KMS-11 (cell line): ENCODE data around the gene CASP3.

Experiments
- H2AFZ ChIP-seq: fragments of 200-600 bp; sonication (generic); 2 replicates; pipeline ENCODE4 v1.6.1; 2016; ENCODE audit warnings: antibody characterized with exemption, mixed run types, low read depth
- H3K27ac ChIP-seq: fragments of 200-600 bp; sonication (generic); 2 replicates; pipeline ENCODE4 v1.6.1; 2016; ENCODE audit warnings: mild to moderate bottlenecking, mixed run types
- H3K27me3 ChIP-seq: fragments of 200-600 bp; sonication (generic); 2 replicates; pipeline ENCODE4 v1.6.1; 2017; ENCODE audit warnings: mild to moderate bottlenecking, low read depth, mixed run types, moderate library complexity; ENCODE audit not compliant: insufficient read depth
- H3K36me3 ChIP-seq: fragments of 200-600 bp; sonication (generic); 2 replicates; pipeline ENCODE4 v1.6.1; 2017; ENCODE audit warnings: mild to moderate bottlenecking, mixed run types; ENCODE audit not compliant: insufficient read depth
- H3K4me1 ChIP-seq: fragments of 200-600 bp; sonication (generic); 2 replicates; pipeline ENCODE4 v1.6.1; 2016; ENCODE audit warnings: mild to moderate bottlenecking, low read depth, mixed run types; ENCODE audit not compliant: poor library complexity, severe bottlenecking
- H3K4me2 ChIP-seq: fragments of 200-600 bp; sonication (generic); 2 replicates; pipeline ENCODE4 v1.7.0; 2016; ENCODE audit warnings: mild to moderate bottlenecking, mixed run types
- H3K4me3 ChIP-seq: fragments of 200-600 bp; sonication (generic); IDR thresholded peaks from 2 replicates; pipeline ENCODE4 v1.6.1; 2017; ENCODE audit warnings: low read depth, low read length, mixed read lengths; ENCODE audit not compliant: insufficient read depth
- H3K79me2 ChIP-seq: fragments of 200-600 bp; sonication (generic); 2 replicates; pipeline ENCODE4 v1.6.1; 2016; ENCODE audit warnings: low read depth, mixed run types; ENCODE audit not compliant: insufficient read depth
- H3K9ac ChIP-seq: fragments of 200-600 bp; sonication (generic); 2 replicates; pipeline ENCODE4 v1.6.1; 2016; ENCODE audit warnings: mild to moderate bottlenecking, mixed run types
- H4K20me1 ChIP-seq: fragments of 200-600 bp; sonication (generic); 2 replicates; pipeline ENCODE4 v1.6.1; 2016; ENCODE audit warnings: mild to moderate bottlenecking, mixed run types; ENCODE audit not compliant: insufficient read depth
- CTCF ChIP-seq: fragments of 200-600 bp; sonication (generic); conservative IDR thresholded peaks from 2 replicates; pipeline ENCODE4 v1.6.1; 2017; ENCODE audit warnings: low read depth, mild to moderate bottlenecking, antibody characterized with exemption, low read length, moderate library complexity, mixed read lengths

The CASP3 gene

GRCh38 chr4:184693056-184693455 lies 43.8 kb upstream of the CASP3 start:
- no peak overlapping the region for H3K4me3 ChIP-seq
- H4K20me1 ChIP-seq, result no peaks in the 10 kb centered on the region
- peaks cover 32% of the 10 kb centered on the region for H3K4me1 ChIP-seq
- no peaks in the 10 kb centered on the region for H3K79me2 ChIP-seq
- H3K9ac ChIP-seq, result no peak overlapping the region
- no peak for TF ChIP-seq CTCF
- no peak overlapping the region for H3K27ac ChIP-seq
- H2AFZ ChIP-seq, result no peak overlapping the region
- H3K4me2 ChIP-seq, result no peak overlapping the region
- H3K27me3 ChIP-seq, result no peaks in the 10 kb centered on the region
- peaks cover 5% of the 10 kb centered on the region; the same call in 1 of the 2 replicates for H3K36me3 ChIP-seq

DNA sequence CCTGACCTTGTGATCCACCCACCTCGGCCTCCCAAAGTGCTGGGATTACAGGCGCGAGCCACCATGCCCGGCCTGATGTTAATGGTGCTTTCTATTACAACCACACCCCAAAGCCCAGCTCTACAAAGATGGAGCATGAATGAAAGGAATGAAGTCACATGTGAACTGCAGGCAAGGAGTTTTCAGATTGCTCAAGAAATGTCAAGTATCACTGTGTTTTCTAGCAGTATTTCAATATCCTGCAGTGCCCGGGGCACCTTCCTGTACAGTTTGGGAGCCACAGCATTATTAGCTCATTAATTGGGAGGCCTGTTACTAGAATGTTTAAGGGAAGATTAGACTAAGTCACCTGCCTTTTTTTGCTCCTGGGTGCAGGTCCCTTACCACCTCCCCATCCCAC lies 40.4 kb upstream of the CASP3 start:
- Histone ChIP-seq H3K4me2 (no peak overlapping the region), H4K20me1 (no peaks in the 10 kb centered on the region), H3K27ac (no peak overlapping the region), H3K36me3 (peaks cover 5% of the 10 kb centered on the region; the same call in 1 of the 2 replicates), H3K27me3 (no peaks in the 10 kb centered on the region), H3K9ac (no peak overlapping the region), H3K4me1 (peaks cover 7% of the 10 kb centered on the region), H3K79me2 (no peaks in the 10 kb centered on the region), H2AFZ (no peak overlapping the region), H3K4me3 (no peak overlapping the region)
- no peak for TF ChIP-seq CTCF

- Histone ChIP-seq H3K4me2 (no peak overlapping the region), H3K27ac (no peak overlapping the region), H3K79me2 (no peaks in the 10 kb centered on the region), H3K4me3 (no peak overlapping the region), H2AFZ (no peak overlapping the region), H3K4me1 (peaks cover 10% of the 10 kb centered on the region), H3K27me3 (no peaks in the 10 kb centered on the region), H3K9ac (no peak overlapping the region), H3K36me3 (peaks cover 3% of the 10 kb centered on the region; the same call in 1 of the 2 replicates), H4K20me1 (no peaks in the 10 kb centered on the region)
- no peak for TF ChIP-seq CTCF
Measured at GRCh38 chr4:184688447-184688846, 39.2 kb upstream of the CASP3 start.

DNA sequence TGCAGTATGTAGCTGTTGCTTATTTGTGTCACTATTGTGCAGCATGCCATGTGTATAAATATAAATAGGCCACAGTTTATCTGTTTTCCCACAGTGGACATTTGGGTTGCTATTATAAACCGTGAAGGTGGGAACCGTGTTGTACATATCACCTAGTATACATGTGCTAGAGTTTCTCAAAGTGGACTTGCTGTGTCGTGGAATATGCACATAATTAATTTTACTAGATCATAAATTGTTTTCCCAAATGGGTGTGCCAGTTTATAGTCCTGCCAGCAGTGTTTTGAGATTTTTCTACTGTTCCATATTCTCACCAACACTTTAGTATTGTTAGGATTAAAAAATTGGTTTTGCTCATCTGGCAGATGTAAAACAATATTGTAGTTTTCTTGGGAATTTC lies 38.8 kb upstream of the CASP3 start:
- no peak for TF ChIP-seq CTCF
- Histone ChIP-seq H3K27ac (no peak overlapping the region), H3K4me3 (no peak overlapping the region), H3K27me3 (no peaks in the 10 kb centered on the region), H3K4me2 (no peak overlapping the region), H3K36me3 (no peaks in the 10 kb centered on the region; the same call in 1 of the 2 replicates), H3K9ac (no peak overlapping the region), H3K4me1 (peaks cover 10% of the 10 kb centered on the region), H3K79me2 (no peaks in the 10 kb centered on the region), H4K20me1 (no peaks in the 10 kb centered on the region), H2AFZ (no peak overlapping the region)
